HL-60 (cell line): ENCODE measurements around the gene FAS.

Experiments used
- DNase-seq, 2 experiments: peaks; one replicate each; pipeline ENCODE4 v3.0.0-alpha.2; 2010 to 2020; ENCODE audit warnings: low read depth in 1 of 2, low spot score in 1 of 2
- H3K27ac ChIP-seq: fragments of 250-450 bp; sonication (Bioruptor Pico); replicated peaks from 2 replicates; pipeline ENCODE4 v1.5.1; 2020; ENCODE audit warnings: mild to moderate bottlenecking, moderate library complexity
- H3K27me3 ChIP-seq: fragments of 250-450 bp; sonication (Bioruptor Pico); 2 replicates; pipeline ENCODE4 v1.5.1; 2021; ENCODE audit warnings: mild to moderate bottlenecking, moderate library complexity; ENCODE audit not compliant: insufficient read depth, poor library complexity, severe bottlenecking
- H3K4me3 ChIP-seq: replicated peaks from 2 replicates; pipeline ENCODE4 v1.5.1; 2011; ENCODE audit warnings: mild to moderate bottlenecking, control low read depth, low read length; ENCODE audit not compliant: insufficient read depth
- CTCF ChIP-seq: IDR thresholded peaks from one replicate; pipeline ENCODE4 v1.5.1; 2011; ENCODE audit warnings: low read length, control low read depth, inconsistent platforms; ENCODE audit not compliant: insufficient read depth
- GABPA ChIP-seq: IDR thresholded peaks from 2 replicates; pipeline ENCODE4 v1.6.1; 2012; ENCODE audit warnings: low read depth
- POLR2AphosphoS5 ChIP-seq: IDR thresholded peaks from 2 replicates; pipeline ENCODE4 v1.6.1; 2012; ENCODE audit warnings: low read depth
- REST ChIP-seq: IDR thresholded peaks from 2 replicates; pipeline ENCODE4 v1.6.1; 2012; ENCODE audit warnings: low read depth; ENCODE audit not compliant: insufficient replicate concordance
- SPI1 ChIP-seq: IDR thresholded peaks from 2 replicates; pipeline ENCODE4 v1.6.1; 2012; ENCODE audit warnings: low read depth, mild to moderate bottlenecking, borderline replicate concordance

The FAS gene

GRCh38 chr10:89055159-89055558 is 64.6 kb downstream of the FAS start:
- Histone ChIP-seq H3K4me3 (no peak overlapping the region), H3K27me3 (peaks cover 5% of the 10 kb centered on the region), H3K27ac (no peak overlapping the region)
- TF ChIP-seq SPI1 = no peak
- TF ChIP-seq POLR2AphosphoS5 = no peak
- TF ChIP-seq CTCF = no peak
- TF ChIP-seq GABPA = no peak
- TF ChIP-seq REST = no peak
- DNase-seq = no peak

- Histone ChIP-seq H3K27ac (no peak overlapping the region), H3K4me3 (no peak overlapping the region), H3K27me3 (peaks cover 23% of the 10 kb centered on the region)
- no peak for DNase-seq
- no peak for TF ChIP-seq REST
- TF ChIP-seq SPI1 = no peak
- TF ChIP-seq GABPA = no peak
- no peak for TF ChIP-seq POLR2AphosphoS5
- no peak for TF ChIP-seq CTCF
Observed at GRCh38 chr10:89062861-89063260, 72.3 kb downstream of the FAS start.

GRCh38 chr10:89063465-89063864 is 72.9 kb downstream of the FAS start:
- TF ChIP-seq CTCF = no peak
- no peak for TF ChIP-seq GABPA
- TF ChIP-seq POLR2AphosphoS5 = no peak
- TF ChIP-seq SPI1 = no peak
- no peak for TF ChIP-seq REST
- Histone ChIP-seq H3K27me3 (peaks cover 19% of the 10 kb centered on the region), H3K4me3 (no peak overlapping the region), H3K27ac (no peak overlapping the region)
- DNase-seq = no peak
